CD4-positive, alpha-beta T cell (primary cell): ENCODE data around the gene FASTK. TPM values are rescaled to one million over a fixed set of nuclear protein-coding genes. Genes with fewer than 3 reads are reported as not detected.

Experiments
- ATAC-seq: fragments of 200-7000 bp; cut with Tn5 transposase; one replicate; pipeline ENCODE4 v1.10.0; 2022; ENCODE audit warnings: mild to moderate bottlenecking; ENCODE audit not compliant: poor library complexity
- CTCF ChIA-PET: fragments of 350-600 bp; sonication (Branson Sonifier 250); formaldehyde crosslinking; loops from one replicate; lab custom pipeline; 2021; ENCODE audit warnings: antibody characterized with exemption, inconsistent platforms; lab: Charles Lee
- POLR2A ChIA-PET: fragments of 350-600 bp; sonication (Branson Sonifier 250); formaldehyde crosslinking; loops from one replicate; lab custom pipeline; 2021; ENCODE audit warnings: antibody characterized with exemption, inconsistent platforms; lab: Charles Lee
- DNase-seq, 14 experiments: peaks; one replicate each; pipeline ENCODE4 v3.0.0-alpha.2; 2013 to 2020; ENCODE audit warnings: mixed read lengths in 2 of 14
- H3K27ac ChIP-seq, 2 donors: one replicate each; pipeline versions ENCODE4 v1.5.1 to v1.7.0; 2013; ENCODE audit warnings: low read length in 2 of 2, low read depth in 1 of 2, mild to moderate bottlenecking in 1 of 2
- H3K27me3 ChIP-seq, 2 experiments: 1 replicate in 1 of 2; 2 replicates in 1 of 2; pipeline versions ENCODE4 v1.6.1 to v1.7.0; 2013; ENCODE audit warnings: low read length in 2 of 2, control low read depth in 1 of 2, mild to moderate bottlenecking in 1 of 2, moderate library complexity in 1 of 2; ENCODE audit not compliant: insufficient read depth in 2 of 2, control insufficient read depth in 1 of 2
- H3K36me3 ChIP-seq: one replicate; pipeline ENCODE4 v1.6.1; 2013; ENCODE audit warnings: low read length, control low read depth; ENCODE audit not compliant: insufficient read depth
- H3K4me1 ChIP-seq: one replicate; pipeline ENCODE4 v1.6.1; 2013; ENCODE audit warnings: low read length, control low read depth; ENCODE audit not compliant: insufficient read depth
- H3K4me3 ChIP-seq: one replicate; pipeline ENCODE4 v1.5.1; 2013; ENCODE audit warnings: mild to moderate bottlenecking, low read length, moderate library complexity
- H3K9me3 ChIP-seq, 2 experiments: 1 replicate in 1 of 2; 2 replicates in 1 of 2; pipeline versions ENCODE4 v1.6.1 to v1.7.0; 2013; ENCODE audit warnings: low read length in 2 of 2, mild to moderate bottlenecking in 2 of 2, control low read depth in 1 of 2, moderate library complexity in 1 of 2; ENCODE audit not compliant: control insufficient read depth in 1 of 2, insufficient read depth in 1 of 2
- H3K27ac Mint-ChIP-seq: one replicate; pipeline ENCODE4 v1.8.0; 2020; ENCODE audit warnings: mixed read lengths
- H3K27me3 Mint-ChIP-seq: one replicate; pipeline ENCODE4 v1.8.0; 2021; ENCODE audit warnings: mixed read lengths
- H3K36me3 Mint-ChIP-seq: one replicate; pipeline ENCODE4 v1.8.0; 2021; ENCODE audit warnings: low read depth, mixed read lengths
- H3K4me1 Mint-ChIP-seq: one replicate; pipeline ENCODE4 v1.8.0; 2021; ENCODE audit warnings: low read depth, mixed read lengths
- H3K4me3 Mint-ChIP-seq: one replicate; pipeline ENCODE4 v1.8.0; 2020; ENCODE audit warnings: mild to moderate bottlenecking, mixed read lengths
- H3K9me3 Mint-ChIP-seq: one replicate; pipeline ENCODE4 v1.8.0; 2020; ENCODE audit warnings: mixed read lengths
- intact Hi-C, 2 experiments: fragments of 100-400 bp; cut with DNase I in 1 of 2; cut with micrococcal nuclease in 1 of 2; formaldehyde crosslinking; loops; one replicate each; pipeline versions ENCODE4 v1.15.1 to v1.9.0; 2023 to 2025; cut with DNase I, micrococcal nuclease
- total RNA-seq, 174 experiments: library from RNA in 2 of 174; stranded (reverse) in 2 of 174; gene quantifications; one replicate each; pipeline ENCODE4 v1.2.3 and lab custom pipeline; 2021 to 2026
- TF ChIP-seq, protein P1 (sequence below): fragments of 200-600 bp; IDR thresholded peaks from one replicate; pipeline ENCODE4 v1.8.0; 2022; ENCODE audit warnings: antibody characterized with exemption, mild to moderate bottlenecking

The FASTK gene
- total RNA-seq, 2 experiments from 2014 or later: 82.2 to 84.2 TPM

DNA sequence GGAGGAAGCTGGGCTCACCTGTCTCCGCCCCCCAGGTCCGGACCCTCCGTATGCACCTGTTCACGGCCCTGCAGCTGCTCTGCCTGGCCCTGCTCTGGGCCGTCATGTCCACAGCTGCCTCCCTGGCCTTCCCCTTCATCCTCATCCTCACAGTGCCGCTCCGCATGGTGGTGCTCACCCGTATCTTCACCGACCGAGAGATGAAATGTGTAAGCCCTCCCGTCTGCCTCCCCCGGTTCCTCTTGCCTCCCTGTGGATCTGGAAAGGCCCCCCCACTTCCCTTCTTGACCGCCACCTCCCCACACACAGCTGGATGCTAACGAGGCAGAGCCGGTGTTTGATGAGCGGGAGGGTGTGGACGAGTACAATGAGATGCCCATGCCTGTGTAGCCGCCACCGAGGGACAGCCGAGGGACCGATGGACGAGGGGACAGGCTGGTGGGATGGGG is 4.6 kb downstream of the FASTK start:
- H3K27me3 Mint-ChIP-seq: no peaks in the 10 kb centered on the region
- TF ChIP-seq, protein P1, sequence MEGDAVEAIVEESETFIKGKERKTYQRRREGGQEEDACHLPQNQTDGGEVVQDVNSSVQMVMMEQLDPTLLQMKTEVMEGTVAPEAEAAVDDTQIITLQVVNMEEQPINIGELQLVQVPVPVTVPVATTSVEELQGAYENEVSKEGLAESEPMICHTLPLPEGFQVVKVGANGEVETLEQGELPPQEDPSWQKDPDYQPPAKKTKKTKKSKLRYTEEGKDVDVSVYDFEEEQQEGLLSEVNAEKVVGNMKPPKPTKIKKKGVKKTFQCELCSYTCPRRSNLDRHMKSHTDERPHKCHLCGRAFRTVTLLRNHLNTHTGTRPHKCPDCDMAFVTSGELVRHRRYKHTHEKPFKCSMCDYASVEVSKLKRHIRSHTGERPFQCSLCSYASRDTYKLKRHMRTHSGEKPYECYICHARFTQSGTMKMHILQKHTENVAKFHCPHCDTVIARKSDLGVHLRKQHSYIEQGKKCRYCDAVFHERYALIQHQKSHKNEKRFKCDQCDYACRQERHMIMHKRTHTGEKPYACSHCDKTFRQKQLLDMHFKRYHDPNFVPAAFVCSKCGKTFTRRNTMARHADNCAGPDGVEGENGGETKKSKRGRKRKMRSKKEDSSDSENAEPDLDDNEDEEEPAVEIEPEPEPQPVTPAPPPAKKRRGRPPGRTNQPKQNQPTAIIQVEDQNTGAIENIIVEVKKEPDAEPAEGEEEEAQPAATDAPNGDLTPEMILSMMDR: no peak
- H3K27ac ChIP-seq: no peak overlapping the region
- peaks cover 18% of the 10 kb centered on the region for H3K4me1 Mint-ChIP-seq
- H3K9me3 Mint-ChIP-seq: no peaks in the 10 kb centered on the region
- peaks cover 21% of the 10 kb centered on the region for H3K4me1 ChIP-seq
- no peak overlapping the region for H3K4me3 ChIP-seq
- no peaks in the 10 kb centered on the region for H3K27me3 ChIP-seq
- H3K9me3 ChIP-seq: no peaks in the 10 kb centered on the region
- ChIA-PET CTCF (interaction anchor here (0.9 kb wide), 1 partner anchor 16 kb away, joined by 3 read pairs; no protein-coding TSS in a partner anchor), POLR2A (no interaction called here)
- H3K27ac Mint-ChIP-seq: no peak overlapping the region
- ATAC-seq: no peak
- H3K4me3 Mint-ChIP-seq: no peak overlapping the region
- DNase-seq: no peak
- H3K36me3 Mint-ChIP-seq: peaks cover 43% of the 10 kb centered on the region
- intact Hi-C loops: no loop called here
- peaks cover 57% of the 10 kb centered on the region for H3K36me3 ChIP-seq

DNA sequence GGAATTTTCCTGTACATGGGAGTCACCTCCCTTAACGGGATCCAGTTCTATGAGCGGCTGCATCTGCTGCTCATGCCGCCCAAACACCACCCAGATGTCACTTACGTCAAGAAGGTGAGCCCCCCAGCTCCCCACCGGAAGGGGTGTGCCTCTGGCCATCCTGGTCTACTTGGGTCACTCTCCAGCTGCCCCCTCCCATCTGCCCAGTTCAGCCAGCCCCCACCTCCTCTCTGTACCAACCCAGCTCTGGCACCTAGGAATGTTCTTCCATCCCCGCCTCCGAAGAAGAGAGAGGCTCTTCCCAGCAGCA is 5.0 kb downstream of the FASTK start:
- no peak for ATAC-seq
- Histone ChIP-seq H3K4me1 (peaks cover 18% of the 10 kb centered on the region), H3K9me3 (no peaks in the 10 kb centered on the region), H3K27ac (no peak overlapping the region), H3K27me3 (no peaks in the 10 kb centered on the region), H3K4me3 (no peak overlapping the region), H3K36me3 (peaks cover 61% of the 10 kb centered on the region)
- ChIA-PET CTCF (interaction anchor here (0.9 kb wide), 1 partner anchor 16 kb away, joined by 3 read pairs; no protein-coding TSS in a partner anchor), POLR2A (no interaction called here)
- peaks cover 46% of the 10 kb centered on the region for H3K36me3 Mint-ChIP-seq
- peaks cover 18% of the 10 kb centered on the region for H3K4me1 Mint-ChIP-seq
- no peaks in the 10 kb centered on the region for H3K9me3 Mint-ChIP-seq
- no peak overlapping the region for H3K4me3 Mint-ChIP-seq
- intact Hi-C loops: no loop called here
- TF ChIP-seq, protein P1: no peak
- no peaks in the 10 kb centered on the region for H3K27me3 Mint-ChIP-seq
- no peak overlapping the region for H3K27ac Mint-ChIP-seq
- DNase-seq: no peak

DNA sequence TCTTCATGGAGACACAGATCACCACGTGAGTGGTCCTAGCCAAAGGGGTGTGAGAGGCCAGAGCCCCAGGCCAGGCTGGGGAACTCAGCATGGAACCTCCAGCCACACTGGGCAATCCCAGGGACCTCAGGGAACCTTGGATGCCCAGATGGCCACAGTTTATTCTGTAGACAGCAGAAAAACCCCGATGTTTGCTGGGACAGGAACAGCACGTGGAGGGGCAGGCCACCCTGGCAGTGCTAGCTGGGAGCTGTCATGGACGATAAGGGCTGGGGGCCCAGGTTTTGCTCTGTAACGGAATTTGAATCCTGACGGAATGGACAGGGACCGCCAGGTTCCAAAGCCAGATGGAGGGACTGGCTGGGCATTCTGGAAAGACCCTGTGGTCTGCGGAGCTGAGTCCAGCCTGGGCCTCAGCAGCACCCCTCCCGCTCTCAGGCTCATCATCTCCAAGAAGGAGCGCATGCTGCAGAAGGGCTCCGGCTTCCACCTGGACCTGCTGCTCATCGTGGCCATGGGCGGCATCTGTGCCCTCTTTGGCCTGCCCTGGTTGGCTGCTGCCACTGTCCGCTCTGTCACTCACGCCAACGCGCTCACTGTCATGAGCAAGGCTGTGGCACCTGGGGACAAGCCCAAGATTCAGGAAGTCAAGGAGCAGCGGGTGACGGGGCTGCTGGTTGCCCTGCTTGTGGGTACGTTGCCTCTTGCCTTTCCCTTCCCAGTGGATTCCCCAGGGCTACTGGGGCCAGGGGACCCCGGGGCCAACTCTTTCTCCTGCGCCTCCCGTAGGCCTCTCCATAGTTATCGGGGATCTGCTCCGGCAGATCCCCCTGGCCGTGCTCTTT is 5.6 kb downstream of the FASTK start:
- H3K4me1 Mint-ChIP-seq: peaks cover 16% of the 10 kb centered on the region
- DNase-seq (no peak), ATAC-seq (no peak)
- intact Hi-C loops: no loop called here
- Histone ChIP-seq H3K27me3 (no peaks in the 10 kb centered on the region), H3K4me1 (peaks cover 14% of the 10 kb centered on the region), H3K36me3 (peaks cover 67% of the 10 kb centered on the region), H3K9me3 (no peaks in the 10 kb centered on the region), H3K4me3 (no peak overlapping the region), H3K27ac (no peak overlapping the region)
- ChIA-PET POLR2A (no interaction called here), CTCF (no interaction called here)
- H3K4me3 Mint-ChIP-seq: no peak overlapping the region
- TF ChIP-seq, protein P1: no peak
- H3K27ac Mint-ChIP-seq: peak overlapping the region; percentile 42
- no peaks in the 10 kb centered on the region for H3K27me3 Mint-ChIP-seq
- H3K9me3 Mint-ChIP-seq: no peaks in the 10 kb centered on the region
- peaks cover 50% of the 10 kb centered on the region for H3K36me3 Mint-ChIP-seq
